Nephron progenitor cell (in vitro differentiated cells): Measurements from ENCODE around the gene BEGAIN.

Experiments
- DNase-seq: peaks from one replicate; pipeline ENCODE4 v3.0.0; 2021
- H3K27ac Mint-ChIP-seq: 2 replicates; pipeline ENCODE4 v1.8.0; 2021; ENCODE audit warnings: mild to moderate bottlenecking, moderate library complexity, mixed read lengths
- H3K27me3 Mint-ChIP-seq: 2 replicates; pipeline ENCODE4 v1.8.0; 2021; ENCODE audit warnings: mild to moderate bottlenecking, low read depth, mixed read lengths; ENCODE audit not compliant: poor library complexity
- H3K36me3 Mint-ChIP-seq: 2 replicates; pipeline ENCODE4 v1.8.0; 2021; ENCODE audit warnings: low read depth, mixed read lengths
- H3K4me1 Mint-ChIP-seq: 2 replicates; pipeline ENCODE4 v1.8.0; 2021; ENCODE audit warnings: mixed read lengths
- H3K4me3 Mint-ChIP-seq: 2 replicates; pipeline ENCODE4 v1.8.0; 2021; ENCODE audit warnings: mild to moderate bottlenecking, moderate library complexity, mixed read lengths
- H3K9me3 Mint-ChIP-seq: 2 replicates; pipeline ENCODE4 v1.8.0; 2021; ENCODE audit warnings: mild to moderate bottlenecking, moderate library complexity, mixed read lengths
- CTCF ChIP-seq: fragments of 200-600 bp; sonication (generic); IDR thresholded peaks from 2 replicates; pipeline ENCODE4 v1.5.0; 2021; ENCODE audit warnings: antibody characterized with exemption

Gene BEGAIN

GRCh38 chr14:100571837-100572236, 15.4 kb downstream of the BEGAIN start:
- H3K4me1 Mint-ChIP-seq, result peaks cover 21% of the 10 kb centered on the region
- no peaks in the 10 kb centered on the region for H3K36me3 Mint-ChIP-seq
- no peak overlapping the region for H3K27ac Mint-ChIP-seq
- H3K27me3 Mint-ChIP-seq, result peaks cover 51% of the 10 kb centered on the region
- no peaks in the 10 kb centered on the region for H3K9me3 Mint-ChIP-seq
- H3K4me3 Mint-ChIP-seq, result no peak overlapping the region
- no peak for TF ChIP-seq CTCF
- DNase-seq, result no peak

DNA sequence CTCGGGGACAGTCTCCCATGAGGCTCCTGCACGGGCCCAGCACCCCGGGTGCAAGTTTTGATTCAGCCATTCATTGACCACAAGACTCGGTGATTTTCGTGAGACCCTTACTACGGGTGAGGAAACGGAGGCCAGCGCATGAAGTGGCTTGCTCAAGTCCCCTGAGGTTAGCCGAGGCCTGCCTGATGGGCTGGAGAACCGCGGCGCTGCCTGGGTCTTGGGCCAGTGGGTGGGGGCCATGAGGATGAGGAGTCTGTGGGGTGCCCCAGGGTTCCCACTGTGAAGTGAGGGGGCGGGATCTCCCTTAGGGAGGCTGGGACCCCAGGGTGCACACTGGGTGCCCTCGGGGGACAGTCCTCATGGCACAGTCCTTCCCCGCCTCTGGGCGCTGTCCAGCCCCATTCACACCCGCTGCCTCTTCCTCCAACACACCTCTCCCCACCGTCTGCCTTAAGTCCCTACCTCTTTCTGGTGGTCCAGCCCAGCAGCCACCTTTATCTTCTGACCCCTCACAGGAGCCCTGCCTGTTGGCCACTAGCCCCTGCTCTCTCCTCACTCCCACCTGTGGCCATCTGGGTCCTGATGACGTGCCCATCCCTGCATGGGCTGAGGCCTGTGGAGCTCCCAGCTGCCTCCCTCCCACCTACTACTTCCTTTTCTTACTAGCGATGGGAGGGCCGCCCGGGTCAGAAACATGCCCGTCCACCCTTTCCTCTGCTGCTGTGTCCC, 16.3 kb downstream of the BEGAIN start:
- H3K36me3 Mint-ChIP-seq, result no peaks in the 10 kb centered on the region
- H3K4me1 Mint-ChIP-seq, result peaks cover 21% of the 10 kb centered on the region
- no peak for DNase-seq
- peaks cover 59% of the 10 kb centered on the region for H3K27me3 Mint-ChIP-seq
- H3K9me3 Mint-ChIP-seq, result no peaks in the 10 kb centered on the region
- no peak for TF ChIP-seq CTCF
- no peak overlapping the region for H3K27ac Mint-ChIP-seq
- no peak overlapping the region for H3K4me3 Mint-ChIP-seq

DNA sequence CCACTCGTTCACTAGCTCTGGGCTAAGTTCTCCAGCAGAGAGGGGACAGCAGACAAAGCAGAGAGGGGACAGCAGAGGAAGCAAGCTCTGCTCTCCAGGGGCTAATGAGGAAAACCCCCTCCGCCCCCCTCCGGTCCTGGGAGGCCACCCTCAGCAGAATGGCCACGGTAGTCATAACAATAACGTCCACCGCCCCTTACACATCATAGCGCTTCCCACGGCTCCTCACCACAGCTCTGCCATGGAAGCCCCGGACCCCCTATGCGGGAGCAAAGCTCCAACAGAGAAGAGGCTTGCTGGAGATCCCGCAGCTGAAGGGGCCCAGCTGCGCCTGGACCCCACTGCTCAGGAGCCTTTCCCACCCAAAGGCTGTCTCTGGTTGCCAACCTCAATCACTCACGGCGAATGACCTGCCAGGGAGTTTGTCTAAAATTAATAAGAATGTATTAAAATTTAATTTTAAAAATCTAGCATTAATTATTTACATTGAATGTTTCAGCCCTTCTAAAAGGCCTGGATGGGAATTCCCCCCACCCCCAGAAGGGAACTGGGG, 17.4 kb downstream of the BEGAIN start:
- H3K4me3 Mint-ChIP-seq, result peak overlapping the region; percentile 78
- TF ChIP-seq CTCF, result no peak
- DNase-seq, result no peak
- H3K27me3 Mint-ChIP-seq, result peaks cover 69% of the 10 kb centered on the region
- H3K27ac Mint-ChIP-seq, result no peak overlapping the region
- H3K36me3 Mint-ChIP-seq, result no peaks in the 10 kb centered on the region
- no peaks in the 10 kb centered on the region for H3K9me3 Mint-ChIP-seq
- peaks cover 21% of the 10 kb centered on the region for H3K4me1 Mint-ChIP-seq

- DNase-seq, result no peak
- H3K9me3 Mint-ChIP-seq, result no peaks in the 10 kb centered on the region
- H3K27me3 Mint-ChIP-seq, result peaks cover 71% of the 10 kb centered on the region
- peaks cover 21% of the 10 kb centered on the region for H3K4me1 Mint-ChIP-seq
- H3K4me3 Mint-ChIP-seq, result peak overlapping the region; percentile 78
- no peak for TF ChIP-seq CTCF
- no peak overlapping the region for H3K27ac Mint-ChIP-seq
- H3K36me3 Mint-ChIP-seq, result no peaks in the 10 kb centered on the region
Measured at GRCh38 chr14:100568998-100569733, 18.1 kb downstream of the BEGAIN start.

- DNase-seq, result peak; percentile 46
- no peaks in the 10 kb centered on the region for H3K9me3 Mint-ChIP-seq
- peak overlapping the region; percentile 48 for H3K4me3 Mint-ChIP-seq
- H3K27me3 Mint-ChIP-seq, result peaks cover 79% of the 10 kb centered on the region
- TF ChIP-seq CTCF, result no peak
- no peaks in the 10 kb centered on the region for H3K36me3 Mint-ChIP-seq
- H3K4me1 Mint-ChIP-seq, result peaks cover 17% of the 10 kb centered on the region
- no peak overlapping the region for H3K27ac Mint-ChIP-seq
Measured at GRCh38 chr14:100568164-100568997, 18.8 kb downstream of the BEGAIN start.
